ENCODE results near the gene SLCO2A1.

Gene SLCO2A1

GRCh38 chr3:134060561-134061385, 31.0 kb upstream of the SLCO2A1 start:
- no peak for DNase-seq (ENCODE audit: low read depth in 2 of 2)

GRCh38 chr3:134059671-134060560, 30.2 kb upstream of the SLCO2A1 start:
- DNase-seq (ENCODE audit: low read depth in 2 of 2): no peak

- DNase-seq (ENCODE audit: low read depth in 2 of 2): no peak
Measured at GRCh38 chr3:134059035-134059601, 29.4 kb upstream of the SLCO2A1 start.

- no peak for DNase-seq (ENCODE audit: low read depth in 2 of 2)
Measured at GRCh38 chr3:134057654-134058110, 28.0 kb upstream of the SLCO2A1 start.

- DNase-seq (ENCODE audit: low read depth in 2 of 2): no peak
Measured at GRCh38 chr3:134057006-134057653, 27.4 kb upstream of the SLCO2A1 start.

GRCh38 chr3:134056464-134056891, 26.8 kb upstream of the SLCO2A1 start:
- DNase-seq (ENCODE audit: low read depth in 2 of 2): no peak

- DNase-seq (ENCODE audit: low read depth in 2 of 2): no peak
Measured at GRCh38 chr3:134055661-134056060, 25.9 kb upstream of the SLCO2A1 start.

GRCh38 chr3:134054881-134055280, 25.2 kb upstream of the SLCO2A1 start:
- no peak for DNase-seq (ENCODE audit: low read depth in 2 of 2)

- DNase-seq (ENCODE audit: low read depth in 2 of 2): no peak
Measured at GRCh38 chr3:134054231-134054630, 24.5 kb upstream of the SLCO2A1 start.

- DNase-seq (ENCODE audit: low read depth in 2 of 2): no peak
Measured at GRCh38 chr3:134052370-134052769, 22.6 kb upstream of the SLCO2A1 start.

- no peak for DNase-seq (ENCODE audit: low read depth in 2 of 2)
Measured at GRCh38 chr3:134049676-134050075, 20.0 kb upstream of the SLCO2A1 start.

- DNase-seq (ENCODE audit: low read depth in 2 of 2): no peak
Measured at GRCh38 chr3:134048278-134048996, 18.7 kb upstream of the SLCO2A1 start.

- DNase-seq (ENCODE audit: low read depth in 2 of 2): no peak
Measured at GRCh38 chr3:134044459-134044858, 14.7 kb upstream of the SLCO2A1 start.

- DNase-seq (ENCODE audit: low read depth in 2 of 2): no peak
Measured at GRCh38 chr3:134040066-134040465, 10.3 kb upstream of the SLCO2A1 start.

GRCh38 chr3:134039161-134039862, 9.6 kb upstream of the SLCO2A1 start:
- DNase-seq (ENCODE audit: low read depth in 2 of 2): no peak

GRCh38 chr3:134038716-134039115, 9.0 kb upstream of the SLCO2A1 start:
- no peak for DNase-seq (ENCODE audit: low read depth in 2 of 2)

GRCh38 chr3:134038071-134038491, 8.4 kb upstream of the SLCO2A1 start:
- DNase-seq (ENCODE audit: low read depth in 2 of 2): no peak

GRCh38 chr3:134037168-134037567, 7.4 kb upstream of the SLCO2A1 start:
- no peak for DNase-seq (ENCODE audit: low read depth in 2 of 2)

- no peak for DNase-seq (ENCODE audit: low read depth in 2 of 2)
Measured at GRCh38 chr3:134036291-134036690, 6.6 kb upstream of the SLCO2A1 start.

GRCh38 chr3:134035836-134036235, 6.1 kb upstream of the SLCO2A1 start:
- no peak for DNase-seq (ENCODE audit: low read depth in 2 of 2)
